AG10803 (cell line): Measurements from ENCODE around the gene ATP5F1E.

ENCODE experiments used
- DNase-seq: peaks from one replicate; pipeline ENCODE4 v3.0.0; 2010; ENCODE audit warnings: low read depth
- H3K4me3 ChIP-seq: 2 replicates; pipeline ENCODE4 v1.5.1; 2011; ENCODE audit warnings: mild to moderate bottlenecking, low read length, control low read depth
- CTCF ChIP-seq: conservative IDR thresholded peaks from 2 replicates; pipeline ENCODE4 v1.5.1; 2011; ENCODE audit warnings: mild to moderate bottlenecking, low read length, control low read depth, inconsistent platforms

ATP5F1E gene

DNA sequence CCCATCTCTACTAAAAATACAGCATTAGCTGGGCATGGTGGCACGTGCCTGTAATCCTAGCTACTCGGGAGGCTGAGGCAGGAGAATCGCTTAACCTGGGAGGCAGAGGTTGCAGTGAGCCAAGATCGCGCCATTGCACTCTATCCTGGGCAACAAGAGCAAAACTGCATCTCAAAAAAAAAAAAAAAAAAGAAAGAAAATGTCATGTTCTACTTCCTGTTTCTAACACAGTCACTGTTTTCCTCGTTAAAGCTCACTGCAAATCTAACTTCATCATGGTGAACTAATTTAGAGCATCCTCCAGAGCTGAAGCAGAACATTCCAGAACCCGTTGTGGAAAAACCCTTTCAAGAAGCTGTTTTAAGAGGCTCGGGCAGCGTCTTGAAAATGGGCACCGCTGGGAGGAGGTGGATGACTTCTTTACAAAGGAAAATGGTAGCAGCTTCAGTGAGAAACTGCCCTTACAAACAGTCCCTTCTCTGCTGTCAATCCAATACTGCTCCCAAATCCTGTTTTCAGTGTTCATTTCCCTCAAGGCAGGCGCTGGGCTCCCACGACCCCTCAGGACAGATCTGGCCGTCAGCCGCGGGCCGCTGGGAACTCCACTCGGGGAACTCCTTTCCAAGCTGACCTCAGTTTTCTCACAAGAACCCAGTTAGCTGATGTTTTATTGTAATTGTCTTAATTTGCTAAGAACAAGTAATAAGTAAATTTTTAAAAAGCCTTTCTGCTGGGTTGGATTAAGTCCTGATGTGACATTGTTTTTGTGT, 37.6 kb downstream of the ATP5F1E start:
- H3K4me3 ChIP-seq, result no peak overlapping the region
- no peak for DNase-seq
- no peak for TF ChIP-seq CTCF

- no peak for DNase-seq
- no peak overlapping the region for H3K4me3 ChIP-seq
- TF ChIP-seq CTCF, result no peak
Observed at GRCh38 chr20:58993332-58994248, 38.5 kb downstream of the ATP5F1E start.

GRCh38 chr20:58992911-58993310, 39.2 kb downstream of the ATP5F1E start:
- no peak for TF ChIP-seq CTCF
- no peak for DNase-seq
- no peak overlapping the region for H3K4me3 ChIP-seq

GRCh38 chr20:58991715-58992114, 40.4 kb downstream of the ATP5F1E start:
- no peak for DNase-seq
- H3K4me3 ChIP-seq, result no peak overlapping the region
- no peak for TF ChIP-seq CTCF

DNA sequence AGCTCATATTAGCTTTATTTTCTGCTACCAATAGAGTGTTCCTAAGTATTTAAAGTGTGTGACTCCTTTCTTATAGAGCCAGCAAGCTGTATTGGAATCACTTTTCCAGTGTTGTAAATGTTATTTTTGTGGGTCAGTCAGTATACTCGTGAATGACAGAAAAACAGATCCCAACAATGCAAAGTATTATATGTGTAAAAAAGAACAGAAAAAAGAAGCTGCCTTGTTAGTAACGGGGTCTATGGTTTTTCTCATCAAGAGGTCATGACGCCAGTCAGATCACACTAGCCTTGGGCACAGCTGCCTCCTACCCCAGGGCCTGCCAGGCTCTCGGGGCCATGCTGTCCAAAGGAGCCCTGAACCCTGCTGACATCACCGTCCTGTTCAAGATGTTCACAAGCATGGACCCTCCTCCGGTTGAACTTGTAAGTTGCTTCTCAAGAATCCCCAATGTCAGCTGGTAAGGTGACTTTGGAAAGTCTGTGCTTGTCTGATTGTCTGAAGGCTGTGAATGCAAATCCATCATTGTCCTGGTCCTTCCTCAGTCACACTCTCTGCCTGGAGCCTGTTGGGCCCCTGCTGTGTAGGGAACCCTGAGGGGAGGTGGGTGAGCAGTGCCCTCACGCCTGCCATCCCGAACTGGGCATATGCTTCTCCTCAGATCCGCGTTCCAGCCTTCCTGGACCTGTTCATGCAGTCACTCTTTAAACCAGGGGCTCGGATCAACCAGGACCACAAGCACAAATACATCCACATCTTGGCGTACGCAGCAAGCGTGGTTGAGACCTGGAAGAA, 41.3 kb downstream of the ATP5F1E start:
- no peak for DNase-seq
- H3K4me3 ChIP-seq, result no peak overlapping the region
- TF ChIP-seq CTCF, result no peak

GRCh38 chr20:58989196-58989595, 42.9 kb downstream of the ATP5F1E start:
- DNase-seq, result no peak
- no peak for TF ChIP-seq CTCF
- H3K4me3 ChIP-seq, result no peak overlapping the region
